HG03064 (cell line): ENCODE measurements around the gene ADGRD2.
"Not testable (repeated sequence)": the region's sequence is repeated elsewhere in the genome, so short reads cannot be mapped to it uniquely, and the experiment has no call there.

Source experiments
- ATAC-seq: cut with Tn5 transposase; IDR thresholded peaks from one replicate; pipeline ENCODE4 v1.9.1; 2021; ENCODE audit warnings: low read depth; ENCODE audit not compliant: unreplicated experiment

ADGRD2 gene

GRCh38 chr9:124450241-124450924 lies at the start of gene ADGRD2:
ADGRD2 (plus strand) TSS chr9:124450451; CDS start chr9:124451667, 1,216 bp downstream.
- ATAC-seq, result no peak

GRCh38 chr9:124403246-124403645 lies 47.0 kb upstream of the ADGRD2 start:
- ATAC-seq, result no peak

- no peak for ATAC-seq
Measured at GRCh38 chr9:124409410-124409809, 40.8 kb upstream of the ADGRD2 start.

- ATAC-seq, result no peak
Measured at GRCh38 chr9:124410321-124410913, 39.8 kb upstream of the ADGRD2 start.

- ATAC-seq, result no peak
Measured at GRCh38 chr9:124411514-124412227, 38.6 kb upstream of the ADGRD2 start.

GRCh38 chr9:124412228-124412575 lies 38.0 kb upstream of the ADGRD2 start:
- ATAC-seq, result no peak

GRCh38 chr9:124414612-124415011 lies 35.6 kb upstream of the ADGRD2 start:
- no peak for ATAC-seq

GRCh38 chr9:124415102-124415851 lies 35.0 kb upstream of the ADGRD2 start, which contains the start of gene PSMB7:
PSMB7 (minus strand) TSS chr9:124415442; CDS start chr9:124415425, 17 bp downstream.
- ATAC-seq, result peak; percentile 87

- no peak for ATAC-seq
Measured at GRCh38 chr9:124415852-124416484, 34.3 kb upstream of the ADGRD2 start.

GRCh38 chr9:124419832-124420489 lies 30.3 kb upstream of the ADGRD2 start:
- ATAC-seq, result no peak

GRCh38 chr9:124420991-124421543 lies 29.2 kb upstream of the ADGRD2 start:
- ATAC-seq, result no peak

GRCh38 chr9:124423155-124423554 lies 27.1 kb upstream of the ADGRD2 start:
- no peak for ATAC-seq

GRCh38 chr9:124423591-124423990 lies 26.7 kb upstream of the ADGRD2 start:
- ATAC-seq, result no peak

GRCh38 chr9:124425733-124426132 lies 24.5 kb upstream of the ADGRD2 start:
- ATAC-seq, result not testable (repeated sequence)

- no peak for ATAC-seq
Measured at GRCh38 chr9:124426361-124426760, 23.9 kb upstream of the ADGRD2 start.

- no peak for ATAC-seq
Measured at GRCh38 chr9:124427281-124427680, 23.0 kb upstream of the ADGRD2 start.

GRCh38 chr9:124428751-124429529 lies 21.3 kb upstream of the ADGRD2 start:
- ATAC-seq, result no peak

- ATAC-seq, result no peak
Measured at GRCh38 chr9:124429530-124429867, 20.8 kb upstream of the ADGRD2 start.

GRCh38 chr9:124436320-124436719 lies 13.9 kb upstream of the ADGRD2 start:
- ATAC-seq, result no peak
